Pulmonary artery endothelial cell (primary cell): ENCODE data around the gene NEUROD4. TPM values are rescaled to one million over a fixed set of nuclear protein-coding genes. Genes with fewer than 3 reads are reported as not detected.

Experiments used
- DNase-seq: peaks from one replicate; pipeline ENCODE4 v3.0.0-alpha.2; 2011; ENCODE audit warnings: low read depth, low spot score
- total RNA-seq: library from RNA; depleted of rRNA; stranded (reverse); fragments of >200 nt; gene quantifications from 2 replicates; pipeline ENCODE4 v1.2.3, GENCODE V29; 2014

NEUROD4 gene
- total RNA-seq, 1 donor from 2014 or later: not detected

DNA sequence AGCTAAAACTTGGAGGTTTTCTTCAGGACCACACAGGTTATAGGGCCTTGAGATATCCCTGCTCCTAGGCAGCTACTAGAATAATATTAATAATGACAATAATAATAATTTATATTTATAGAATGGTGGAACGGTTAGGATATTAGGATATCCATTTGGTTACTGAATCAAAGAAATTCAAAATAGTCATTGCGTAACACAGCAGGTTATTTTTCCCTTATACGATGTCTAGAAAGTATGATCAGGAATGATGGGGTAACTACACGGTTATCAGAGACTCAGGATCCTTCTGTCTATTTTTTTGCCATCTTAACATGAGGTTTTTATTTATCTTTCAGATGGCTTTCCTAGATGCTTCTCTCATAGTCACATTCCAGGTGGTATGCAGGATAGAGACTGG is 39.0 kb downstream of the NEUROD4 start:
- DNase-seq: no peak

DNA sequence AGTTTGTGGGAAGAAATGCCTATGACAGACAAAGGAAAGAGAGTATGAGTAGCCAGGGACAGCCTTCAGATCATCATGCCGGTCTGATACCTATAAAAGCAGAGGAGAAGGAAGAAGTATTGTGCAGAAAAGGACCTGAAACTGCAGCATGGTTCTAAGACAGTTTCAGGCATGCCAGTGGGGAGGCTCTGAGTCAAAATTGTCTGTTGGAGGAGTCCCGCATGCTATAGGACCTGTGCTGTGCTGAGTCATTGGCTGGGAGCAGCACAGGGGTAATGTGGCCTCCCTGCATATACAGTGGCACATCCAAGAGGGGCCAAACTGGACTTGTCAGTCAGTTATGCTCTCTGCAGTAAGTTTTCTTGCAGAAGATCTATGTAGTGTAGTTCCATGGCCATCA is 40.7 kb downstream of the NEUROD4 start:
- DNase-seq: no peak

DNA sequence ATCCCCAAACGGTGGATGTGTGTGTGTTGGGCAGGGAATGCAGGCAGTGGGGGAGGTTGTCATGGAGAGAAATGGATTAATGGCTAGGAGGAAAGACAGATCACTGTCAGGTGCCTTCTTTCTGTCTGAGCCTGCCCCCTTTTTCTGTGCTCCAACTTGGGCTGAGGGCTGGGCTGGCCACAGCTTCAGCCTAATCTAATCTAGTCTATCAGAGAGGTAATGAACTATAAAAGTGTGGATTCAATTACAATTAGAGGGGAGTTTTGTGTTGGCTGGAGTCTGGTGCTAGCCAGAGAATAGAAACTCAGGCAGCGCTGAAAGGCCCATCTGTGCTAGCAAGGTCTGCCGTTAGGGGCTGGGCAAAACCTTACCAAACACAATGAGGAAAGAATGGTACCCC is 41.2 kb downstream of the NEUROD4 start:
- DNase-seq: no peak

DNA sequence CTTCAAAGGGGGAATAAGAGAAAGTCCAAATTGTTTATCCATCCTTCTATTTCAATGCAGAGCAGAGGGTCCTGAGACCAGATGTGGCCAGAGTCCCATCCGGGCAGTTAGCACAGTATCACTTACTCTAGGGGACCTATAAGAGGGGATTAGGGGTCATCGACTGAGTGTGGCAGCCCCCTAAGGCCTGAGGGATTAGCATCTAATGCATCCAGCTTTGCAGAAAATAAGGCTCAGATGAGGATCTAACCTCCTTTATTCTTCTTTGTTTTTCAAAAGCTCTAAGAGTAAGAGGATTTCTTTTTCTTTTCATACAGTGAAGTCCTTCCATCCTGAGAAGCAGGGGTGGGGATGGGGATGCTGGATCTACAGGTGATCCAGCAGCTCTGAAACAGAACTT is 43.5 kb downstream of the NEUROD4 start:
- DNase-seq: no peak

DNA sequence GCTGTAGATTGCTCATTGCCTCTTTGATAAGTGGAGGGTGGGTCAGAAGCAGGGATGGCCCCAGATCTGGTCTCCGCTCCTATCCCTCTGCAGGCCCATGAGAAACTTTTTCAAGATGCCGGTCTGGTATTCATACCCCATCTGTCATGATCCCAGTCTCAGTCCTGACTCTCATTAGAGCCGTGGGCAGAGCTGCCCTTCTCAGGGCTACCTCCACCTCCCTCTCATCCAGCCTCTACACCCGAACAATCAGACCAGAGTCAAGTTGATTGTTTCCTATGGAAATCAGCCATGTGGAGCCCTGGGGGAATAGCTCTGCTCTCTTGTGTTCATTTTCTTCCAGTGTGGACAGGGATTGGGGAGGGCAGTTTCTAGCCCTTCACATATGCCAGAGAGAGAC is 45.8 kb downstream of the NEUROD4 start:
- DNase-seq: no peak

DNA sequence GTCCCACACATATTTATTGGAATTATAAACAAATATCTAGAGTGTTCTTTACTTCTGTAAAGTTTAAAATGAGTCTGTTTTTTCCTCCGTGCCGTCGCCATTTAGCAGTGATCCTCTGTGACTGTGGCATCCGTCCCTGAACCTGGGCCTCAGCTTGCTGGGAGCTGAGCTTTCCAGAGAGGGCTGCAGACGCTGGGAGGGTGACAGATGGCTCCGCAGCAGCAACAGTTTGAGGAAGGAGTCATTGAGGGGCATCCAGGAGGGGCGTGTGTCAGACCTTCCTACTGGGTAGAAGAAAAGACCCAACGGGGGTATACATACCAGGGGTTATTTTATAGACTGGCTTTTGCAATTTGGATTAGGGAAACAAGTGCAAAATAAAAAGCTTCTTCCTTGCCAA is 47.9 kb downstream of the NEUROD4 start:
- DNase-seq: no peak

DNA sequence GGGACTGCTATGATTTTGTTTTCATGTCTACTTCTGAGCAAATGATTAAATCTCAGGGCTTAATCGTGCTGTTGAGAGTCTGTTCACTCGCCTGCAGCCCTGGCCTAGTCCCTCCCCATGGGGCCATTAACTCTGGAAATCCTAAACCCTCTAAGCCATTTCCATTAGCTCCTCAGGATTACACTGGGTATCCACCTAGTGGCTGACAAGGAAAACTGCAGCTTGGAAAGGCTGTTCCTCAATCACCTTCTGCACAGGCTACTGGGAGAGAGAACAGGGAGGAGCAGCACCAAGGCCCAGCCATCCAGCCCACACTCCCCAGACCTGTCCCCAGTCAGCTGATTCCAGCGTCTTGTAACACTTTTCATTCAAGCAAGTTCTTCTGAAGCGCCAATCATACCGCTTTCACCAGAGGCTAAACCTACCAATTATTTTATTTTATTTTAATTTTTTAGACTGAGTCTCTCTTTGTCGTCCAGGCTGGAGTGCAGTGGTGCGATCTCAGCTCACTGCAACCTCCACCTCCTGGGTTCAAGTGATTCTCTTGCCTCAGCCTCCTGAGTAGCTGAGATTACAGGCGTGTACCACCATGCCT is 48.7 kb downstream of the NEUROD4 start:
- peak; percentile 15 for DNase-seq

DNA sequence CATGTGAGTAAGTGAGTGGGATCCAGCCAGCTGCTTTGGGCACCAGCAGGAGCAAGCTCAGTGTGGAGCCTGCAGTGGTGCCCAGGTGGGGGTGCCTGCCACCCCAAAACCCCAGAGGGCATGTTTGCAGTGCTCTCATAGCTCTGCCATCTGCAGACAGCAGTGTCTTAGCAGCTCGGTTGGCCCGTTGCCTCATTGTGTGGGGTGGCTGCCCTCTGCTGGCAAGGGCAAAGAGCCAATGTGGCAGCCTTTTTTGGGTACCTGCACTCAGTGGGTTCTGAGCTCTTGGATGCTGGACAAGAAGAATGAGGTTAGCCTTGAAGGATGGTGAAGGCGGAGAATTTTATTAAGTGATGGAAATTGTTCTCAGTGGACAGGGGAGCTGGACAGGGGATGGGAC is 52.3 kb downstream of the NEUROD4 start:
- no peak for DNase-seq

DNA sequence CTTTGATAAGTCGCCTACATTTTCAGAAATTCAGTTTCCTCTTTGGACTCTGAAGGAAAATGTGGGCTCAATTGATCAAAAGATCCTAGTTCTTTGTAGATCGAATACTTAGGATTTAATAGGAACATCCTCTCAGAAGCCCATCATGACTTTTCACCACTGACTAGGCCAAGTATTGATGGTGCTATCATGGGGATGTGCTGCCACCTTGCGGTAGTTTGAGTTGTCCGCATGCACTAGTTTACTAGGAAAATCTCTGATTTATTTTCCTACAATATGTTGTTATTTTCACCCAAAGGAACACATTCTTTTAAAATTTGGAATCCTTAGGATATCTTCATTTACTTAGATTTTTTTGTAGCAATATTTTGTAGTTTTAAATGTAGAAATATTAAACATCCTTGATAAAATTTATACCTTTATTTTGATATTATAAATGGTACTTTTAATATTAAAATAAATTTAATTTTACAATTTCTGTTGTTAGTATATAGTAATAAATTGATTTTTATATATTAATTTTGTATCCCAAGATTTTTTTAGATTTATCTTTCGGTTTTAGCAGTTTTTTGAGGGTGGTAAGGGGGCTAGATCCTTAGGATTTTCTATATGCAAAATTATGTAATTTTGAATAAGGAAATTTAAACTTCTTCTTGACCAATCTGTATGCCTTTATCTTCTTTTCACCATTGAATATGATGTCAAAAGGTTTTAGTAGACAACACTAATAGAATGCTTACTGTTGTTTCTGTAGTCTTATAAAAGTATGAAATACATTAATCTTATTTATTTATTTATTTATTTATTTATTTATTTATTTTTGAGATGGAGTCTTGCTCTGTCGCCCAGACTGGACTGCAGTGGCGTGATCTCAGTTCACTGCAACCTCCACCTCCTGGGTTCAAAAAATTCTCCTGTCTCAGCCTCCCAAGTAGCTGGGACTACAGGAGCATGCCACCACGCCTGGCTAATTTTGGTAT is 53.6 kb downstream of the NEUROD4 start:
- peak; percentile 32 for DNase-seq

DNA sequence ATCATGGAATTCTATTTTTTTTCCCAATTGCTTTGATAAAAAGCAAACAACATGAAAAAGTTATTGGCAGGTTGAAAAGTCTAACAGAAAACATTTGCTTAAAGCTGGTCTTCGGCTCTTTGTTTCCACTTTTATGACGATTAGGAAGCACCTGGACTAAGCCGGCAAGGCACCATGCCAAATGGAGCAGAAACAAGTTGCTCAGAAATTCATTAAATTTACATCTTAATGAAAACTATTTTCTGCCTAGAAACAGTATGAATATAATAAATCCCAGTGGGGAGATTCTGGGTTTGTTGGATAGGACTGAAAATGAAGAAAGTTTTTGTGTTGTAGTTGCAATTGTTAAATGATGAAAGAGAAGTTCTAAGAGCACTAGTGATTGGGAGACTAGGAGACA is 55.0 kb downstream of the NEUROD4 start:
- DNase-seq: peak; percentile 11

Other genes starting within 250 kb of the NEUROD4 start
- not detected in 2 replicates for gene MUCL1, start 165.5 kb upstream of the NEUROD4 start, total RNA-seq
- gene TESPA1, start 35.2 kb upstream of the NEUROD4 start, total RNA-seq: not detected in 2 replicates
- not detected in 2 replicates for gene OR9K2, start 106.4 kb downstream of the NEUROD4 start, total RNA-seq
- not detected in 2 replicates for gene OR10A7, start 201.1 kb downstream of the NEUROD4 start, total RNA-seq
- gene OR6C74, start 224.6 kb downstream of the NEUROD4 start, total RNA-seq: not detected in 2 replicates